ENCODE data around the gene TGFBR1.
A peak's percentile ranks its signal among the peaks of the same experiment; 100 is the strongest.

Gene TGFBR1

DNA sequence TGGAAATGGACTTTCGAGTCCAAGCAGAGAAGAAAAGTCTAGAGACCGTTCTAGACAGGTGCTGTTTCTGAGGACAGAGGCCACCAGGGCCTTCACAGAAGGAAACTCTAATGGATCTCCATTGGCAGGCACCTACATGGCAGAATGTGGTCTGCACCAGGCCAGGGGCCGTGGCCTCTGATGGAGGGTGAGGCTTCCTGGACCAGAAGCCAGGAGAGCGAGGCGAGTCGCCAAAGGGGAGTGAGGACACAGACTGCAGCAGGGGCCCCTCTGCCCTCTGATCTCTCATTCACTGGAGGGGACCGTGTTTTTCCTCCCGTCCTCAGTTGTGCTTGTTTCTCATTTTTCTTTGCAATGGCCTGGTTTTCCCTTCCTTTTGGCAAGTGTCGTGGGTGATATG is 75.7 kb downstream of the TGFBR1 start:
- TF ChIP-seq, protein P1, sequence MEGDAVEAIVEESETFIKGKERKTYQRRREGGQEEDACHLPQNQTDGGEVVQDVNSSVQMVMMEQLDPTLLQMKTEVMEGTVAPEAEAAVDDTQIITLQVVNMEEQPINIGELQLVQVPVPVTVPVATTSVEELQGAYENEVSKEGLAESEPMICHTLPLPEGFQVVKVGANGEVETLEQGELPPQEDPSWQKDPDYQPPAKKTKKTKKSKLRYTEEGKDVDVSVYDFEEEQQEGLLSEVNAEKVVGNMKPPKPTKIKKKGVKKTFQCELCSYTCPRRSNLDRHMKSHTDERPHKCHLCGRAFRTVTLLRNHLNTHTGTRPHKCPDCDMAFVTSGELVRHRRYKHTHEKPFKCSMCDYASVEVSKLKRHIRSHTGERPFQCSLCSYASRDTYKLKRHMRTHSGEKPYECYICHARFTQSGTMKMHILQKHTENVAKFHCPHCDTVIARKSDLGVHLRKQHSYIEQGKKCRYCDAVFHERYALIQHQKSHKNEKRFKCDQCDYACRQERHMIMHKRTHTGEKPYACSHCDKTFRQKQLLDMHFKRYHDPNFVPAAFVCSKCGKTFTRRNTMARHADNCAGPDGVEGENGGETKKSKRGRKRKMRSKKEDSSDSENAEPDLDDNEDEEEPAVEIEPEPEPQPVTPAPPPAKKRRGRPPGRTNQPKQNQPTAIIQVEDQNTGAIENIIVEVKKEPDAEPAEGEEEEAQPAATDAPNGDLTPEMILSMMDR (IDR thresholded peaks at IDR 0.05; ENCODE audit: borderline replicate concordance, control extremely low read depth, extremely low read depth, insufficient read depth, missing control alignments), result no peak
- in situ Hi-C loops (cut with MboI; ENCODE audit: low sequenced_read_pairs, unreplicated experiment), result loop anchor here (10.0 to 25.0 kb wide), 4 partner anchors 632 to 1132 kb away; partner anchors contain the start of gene NR4A3
- no peak for DNase-seq (ENCODE audit: low spot score)

DNA sequence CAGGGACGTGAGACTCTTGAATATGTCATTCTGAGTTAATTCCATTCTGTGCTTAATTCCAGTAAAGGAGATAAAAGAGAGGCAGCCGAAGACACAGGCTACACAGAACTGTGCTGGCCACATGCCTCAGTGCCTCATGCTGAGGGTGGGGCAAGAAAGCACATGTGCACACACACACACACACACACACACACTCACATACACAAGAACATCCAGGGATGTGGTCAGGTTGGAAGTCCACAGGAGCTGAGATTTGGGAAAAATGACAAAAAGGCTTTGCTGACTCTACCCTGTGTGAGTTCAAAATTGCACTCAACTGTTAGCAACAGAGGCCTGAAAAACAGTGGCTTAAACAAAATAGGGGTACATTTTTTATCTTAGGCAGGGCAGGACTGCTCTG is 76.3 kb downstream of the TGFBR1 start:
- TF ChIP-seq, protein P1 (IDR thresholded peaks at IDR 0.05; ENCODE audit: borderline replicate concordance, control extremely low read depth, extremely low read depth, insufficient read depth, missing control alignments), result no peak
- in situ Hi-C loops (cut with MboI; ENCODE audit: low sequenced_read_pairs, unreplicated experiment), result loop anchor here (10.0 to 25.0 kb wide), 4 partner anchors 631 to 1131 kb away; partner anchors contain the start of gene NR4A3
- DNase-seq (ENCODE audit: low spot score), result no peak

DNA sequence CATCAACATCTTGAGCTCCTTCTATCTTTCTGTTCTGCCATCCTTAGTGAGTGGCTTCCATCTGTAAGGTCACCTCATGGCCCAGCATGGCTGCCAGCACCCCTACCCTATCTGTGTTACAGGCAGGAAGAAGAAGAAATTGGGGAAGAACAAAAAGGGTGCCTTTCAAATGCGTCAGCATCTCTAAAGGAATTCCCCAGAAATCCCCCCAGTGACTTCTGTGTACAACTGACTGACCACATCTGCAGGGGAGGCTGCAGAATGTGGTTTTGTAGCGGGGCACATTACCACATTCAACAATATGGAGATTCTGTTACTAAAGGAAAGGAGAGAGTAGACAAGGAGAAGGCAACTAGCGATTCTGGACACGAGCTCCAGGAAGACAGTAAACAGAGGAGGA is 76.7 kb downstream of the TGFBR1 start:
- in situ Hi-C loops (cut with MboI; ENCODE audit: low sequenced_read_pairs, unreplicated experiment), result loop anchor here (10.0 to 25.0 kb wide), 4 partner anchors 631 to 1131 kb away; partner anchors contain the start of gene NR4A3

DNA sequence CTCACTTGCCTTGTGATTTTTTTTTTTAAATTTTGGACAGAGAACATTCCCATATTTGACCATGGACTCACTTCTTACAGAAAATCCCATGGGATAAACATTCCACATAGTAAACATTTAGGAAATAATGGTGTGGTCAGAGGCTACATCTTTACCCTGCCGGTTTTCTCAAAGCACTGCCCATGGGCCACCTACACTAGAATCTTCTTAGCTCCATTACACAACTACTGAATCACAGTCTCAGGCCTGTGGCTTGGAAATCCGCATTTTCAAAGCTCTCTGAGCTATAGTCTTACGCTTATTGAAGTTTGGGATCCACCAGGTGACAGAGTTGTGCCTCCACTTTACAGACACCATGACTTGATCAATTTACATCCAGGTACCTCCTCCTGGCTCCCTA is 77.4 kb downstream of the TGFBR1 start:
- in situ Hi-C loops (cut with MboI; ENCODE audit: low sequenced_read_pairs, unreplicated experiment), result loop anchor here (10.0 to 25.0 kb wide), 4 partner anchors 630 to 1130 kb away; partner anchors contain the start of gene NR4A3
- DNase-seq (ENCODE audit: low spot score), result no peak
- TF ChIP-seq, protein P1 (IDR thresholded peaks at IDR 0.05; ENCODE audit: borderline replicate concordance, control extremely low read depth, extremely low read depth, insufficient read depth, missing control alignments), result no peak

More for the DNA sequence above, 76.7 kb downstream of the TGFBR1 start:
- TF ChIP-seq, protein P1 (IDR thresholded peaks at IDR 0.05; ENCODE audit: borderline replicate concordance, control extremely low read depth, extremely low read depth, insufficient read depth, missing control alignments), result no peak
- DNase-seq (ENCODE audit: low spot score), result peak; percentile 68

DNA sequence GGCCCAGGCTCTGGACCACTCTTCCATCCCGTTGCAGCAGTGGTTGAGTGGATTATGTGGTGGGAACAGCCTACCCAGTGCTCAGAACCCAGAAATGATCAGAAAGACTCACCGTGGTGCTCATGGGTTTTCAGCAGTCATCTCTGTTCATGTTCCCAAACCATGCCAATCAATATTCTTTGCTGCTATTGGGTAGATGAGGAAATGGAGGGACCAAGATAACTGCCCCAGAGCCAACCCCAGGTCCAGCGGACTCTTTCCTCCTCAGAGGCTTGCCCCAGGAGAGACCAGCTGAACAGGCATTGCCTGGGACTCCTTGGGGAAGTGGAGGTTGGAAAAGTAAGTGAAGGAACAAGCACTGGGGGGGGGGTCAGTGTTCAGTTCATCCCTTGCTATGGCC is 78.7 kb downstream of the TGFBR1 start:
- in situ Hi-C loops (cut with MboI; ENCODE audit: low sequenced_read_pairs, unreplicated experiment), result loop anchor here (10.0 to 25.0 kb wide), 4 partner anchors 629 to 1129 kb away; partner anchors contain the start of gene NR4A3
- DNase-seq (ENCODE audit: low spot score), result no peak
- TF ChIP-seq, protein P1 (IDR thresholded peaks at IDR 0.05; ENCODE audit: borderline replicate concordance, control extremely low read depth, extremely low read depth, insufficient read depth, missing control alignments), result no peak

DNA sequence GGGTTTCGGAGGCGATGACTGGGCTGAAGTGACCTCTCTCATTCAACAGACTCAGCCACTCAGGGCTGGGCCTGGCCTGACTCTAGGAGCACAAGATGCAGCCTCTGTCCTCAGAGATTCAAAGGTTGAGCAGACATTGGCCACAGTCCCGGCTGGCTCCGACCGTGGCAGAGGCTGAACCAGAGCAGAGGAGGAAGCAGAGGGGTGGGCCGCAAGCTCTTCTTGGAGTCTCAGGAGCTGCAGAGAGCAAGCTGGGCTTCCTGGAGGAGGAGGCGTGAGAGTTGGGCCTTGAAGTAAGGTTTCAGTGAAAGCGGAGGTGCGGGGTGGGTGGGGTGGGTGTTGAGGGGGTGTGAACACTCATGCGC is 79.2 kb downstream of the TGFBR1 start:
- DNase-seq (ENCODE audit: low spot score), result no peak
- TF ChIP-seq, protein P1 (IDR thresholded peaks at IDR 0.05; ENCODE audit: borderline replicate concordance, control extremely low read depth, extremely low read depth, insufficient read depth, missing control alignments), result no peak
- in situ Hi-C loops (cut with MboI; ENCODE audit: low sequenced_read_pairs, unreplicated experiment), result loop anchor here (10.0 to 25.0 kb wide), 4 partner anchors 628 to 1128 kb away; partner anchors contain the start of gene NR4A3

Data from GM13976 (cell line).